Activated CD4-positive, alpha-beta T cell treated with anti-CD3 and anti-CD28 coated beads, Interleukin-2, amount 10 ng/mL, durations not matched to agents 24 days and 14 days (primary cell): ENCODE data around the gene SERPINC1. TPM values are rescaled to one million over a fixed set of nuclear protein-coding genes. Genes with fewer than 3 reads are reported as not detected.
"Not testable (repeated sequence)": the region's sequence is repeated elsewhere in the genome, so short reads cannot be mapped to it uniquely, and the experiment has no call there.

Experiments
- DNase-seq: peaks from one replicate; pipeline ENCODE4 v3.0.0; 2022
- H3K27ac Mint-ChIP-seq: one replicate; pipeline ENCODE4 v1.8.0; 2022; ENCODE audit warnings: mild to moderate bottlenecking, mixed read lengths
- H3K27me3 Mint-ChIP-seq: one replicate; pipeline ENCODE4 v1.8.0; 2022; ENCODE audit warnings: mixed read lengths
- H3K36me3 Mint-ChIP-seq: one replicate; pipeline ENCODE4 v1.8.0; 2022; ENCODE audit warnings: low read depth, mild to moderate bottlenecking, mixed read lengths
- H3K4me1 Mint-ChIP-seq: one replicate; pipeline ENCODE4 v1.8.0; 2021; ENCODE audit warnings: mixed read lengths
- H3K4me3 Mint-ChIP-seq: one replicate; pipeline ENCODE4 v1.8.0; 2022; ENCODE audit warnings: mild to moderate bottlenecking, moderate library complexity, mixed read lengths
- H3K9me3 Mint-ChIP-seq: one replicate; pipeline ENCODE4 v1.8.0; 2021; ENCODE audit warnings: mixed read lengths
- intact Hi-C: fragments of 100-400 bp; cut with micrococcal nuclease; formaldehyde crosslinking; loops from one replicate; pipeline ENCODE4 v1.15.1; 2023
- total RNA-seq: library from RNA; stranded (reverse); gene quantifications from 2 replicates; pipeline ENCODE4 v1.2.3, GENCODE V29; 2022

The SERPINC1 gene
- not detected in 2 replicates for total RNA-seq

DNA sequence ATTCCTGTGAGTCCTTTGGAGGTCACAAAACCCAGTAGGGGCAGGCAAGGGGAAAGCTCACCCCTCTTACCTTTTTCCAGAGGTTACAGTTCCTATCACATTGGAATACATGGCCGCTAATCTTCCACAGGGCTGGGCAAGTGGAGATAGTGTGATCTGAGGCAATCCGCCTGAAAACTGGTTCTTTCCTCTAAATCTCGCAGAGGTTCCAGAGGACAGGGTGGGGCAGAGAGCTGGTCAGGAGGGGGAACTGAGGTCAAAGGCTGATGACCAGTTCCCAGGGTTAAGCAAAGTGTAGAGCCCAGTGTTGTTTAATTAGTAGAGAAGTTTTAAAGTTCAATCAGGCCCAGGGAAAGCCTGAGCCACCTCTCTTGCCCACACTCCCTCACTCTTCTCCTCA lies at the start of gene SERPINC1:
TSS of gene SERPINC1 (minus strand) at position 179 of the 400 bp plus-strand sequence. CDS start at position 111, 68 bp downstream.
- Mint-ChIP-seq H3K27ac (no peak within 1 kb of the TSS), H3K36me3 (no peaks in the 10 kb centered on the region), H3K4me1 (no peaks in the 10 kb centered on the region), H3K9me3 (no peaks in the 10 kb centered on the region), H3K27me3 (peaks cover 2% of the 10 kb centered on the region), H3K4me3 (no peak within 1 kb of the TSS)
- no peak for DNase-seq
- intact Hi-C loops = no loop called here

GRCh38 chr1:173965896-173966295 lies 48.8 kb upstream of the SERPINC1 start:
- H3K4me1 Mint-ChIP-seq, H3K9me3 Mint-ChIP-seq, H3K4me3 Mint-ChIP-seq, intact Hi-C loops, H3K27ac Mint-ChIP-seq, H3K27me3 Mint-ChIP-seq, DNase-seq: not testable (repeated sequence)
- H3K36me3 Mint-ChIP-seq = peaks cover 44% of the 10 kb centered on the region

GRCh38 chr1:173963477-173963876 lies 46.4 kb upstream of the SERPINC1 start:
- H3K9me3 Mint-ChIP-seq = no peaks in the 10 kb centered on the region
- H3K27ac Mint-ChIP-seq = no peak overlapping the region
- H3K36me3 Mint-ChIP-seq = peaks cover 48% of the 10 kb centered on the region
- no peaks in the 10 kb centered on the region for H3K27me3 Mint-ChIP-seq
- peaks cover 3% of the 10 kb centered on the region for H3K4me1 Mint-ChIP-seq
- intact Hi-C loops = no loop called here
- H3K4me3 Mint-ChIP-seq = no peak overlapping the region
- DNase-seq = no peak

DNA sequence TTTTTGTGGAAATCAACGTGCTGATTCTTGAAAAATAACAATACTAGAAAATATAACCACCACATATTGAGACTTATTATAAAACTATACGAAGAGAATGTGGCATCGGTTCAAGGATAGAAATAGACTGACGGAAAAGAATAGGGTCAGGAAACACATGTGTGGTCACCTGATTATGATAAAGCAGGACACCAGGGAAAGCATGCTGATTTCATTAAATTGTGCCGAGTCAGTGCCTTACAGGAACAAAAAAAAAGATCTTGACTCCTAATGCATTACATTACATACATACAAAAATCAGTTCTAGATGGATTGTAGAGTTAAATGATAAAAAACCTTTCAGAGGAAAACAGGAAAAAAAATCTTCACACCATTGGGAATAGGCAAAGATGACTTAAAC lies 43.5 kb upstream of the SERPINC1 start:
- Mint-ChIP-seq H3K9me3 (no peaks in the 10 kb centered on the region), H3K4me3 (no peak overlapping the region), H3K4me1 (peaks cover 3% of the 10 kb centered on the region), H3K27me3 (no peaks in the 10 kb centered on the region), H3K36me3 (peaks cover 47% of the 10 kb centered on the region), H3K27ac (no peak overlapping the region)
- DNase-seq = no peak
- intact Hi-C loops = no loop called here

DNA sequence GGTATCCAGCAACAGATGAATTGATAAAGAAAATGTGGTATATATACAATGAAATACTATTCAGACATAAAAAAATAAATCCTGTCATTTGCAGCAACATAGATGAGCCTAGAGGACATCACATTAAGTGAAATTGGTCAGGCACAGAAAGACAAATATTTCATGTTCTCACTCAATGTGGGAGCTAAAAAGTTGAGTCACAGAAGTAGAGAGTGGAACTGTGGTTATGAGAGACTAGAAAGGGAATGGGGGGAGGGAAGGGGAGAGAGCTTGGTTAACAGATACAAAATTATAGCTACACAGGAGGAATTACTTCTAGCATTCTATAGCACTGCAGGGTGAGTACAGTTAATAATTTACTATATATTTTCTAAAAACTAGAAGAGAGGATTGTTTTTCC lies 37.1 kb upstream of the SERPINC1 start:
- intact Hi-C loops = no loop called here
- Mint-ChIP-seq H3K27ac (no peak overlapping the region), H3K36me3 (peaks cover 46% of the 10 kb centered on the region)

GRCh38 chr1:173948594-173948993 lies 31.5 kb upstream of the SERPINC1 start:
- Mint-ChIP-seq H3K4me3 (no peak overlapping the region), H3K27ac (no peak overlapping the region), H3K4me1 (peaks cover 9% of the 10 kb centered on the region), H3K9me3 (no peaks in the 10 kb centered on the region), H3K36me3 (peaks cover 41% of the 10 kb centered on the region), H3K27me3 (no peaks in the 10 kb centered on the region)
- intact Hi-C loops = no loop called here
- no peak for DNase-seq

More for the DNA sequence above, 37.1 kb upstream of the SERPINC1 start:
- H3K4me3 Mint-ChIP-seq = no peak overlapping the region
- H3K4me1 Mint-ChIP-seq = peaks cover 13% of the 10 kb centered on the region
- no peaks in the 10 kb centered on the region for H3K27me3 Mint-ChIP-seq
- DNase-seq = no peak
- H3K9me3 Mint-ChIP-seq = no peaks in the 10 kb centered on the region

DNA sequence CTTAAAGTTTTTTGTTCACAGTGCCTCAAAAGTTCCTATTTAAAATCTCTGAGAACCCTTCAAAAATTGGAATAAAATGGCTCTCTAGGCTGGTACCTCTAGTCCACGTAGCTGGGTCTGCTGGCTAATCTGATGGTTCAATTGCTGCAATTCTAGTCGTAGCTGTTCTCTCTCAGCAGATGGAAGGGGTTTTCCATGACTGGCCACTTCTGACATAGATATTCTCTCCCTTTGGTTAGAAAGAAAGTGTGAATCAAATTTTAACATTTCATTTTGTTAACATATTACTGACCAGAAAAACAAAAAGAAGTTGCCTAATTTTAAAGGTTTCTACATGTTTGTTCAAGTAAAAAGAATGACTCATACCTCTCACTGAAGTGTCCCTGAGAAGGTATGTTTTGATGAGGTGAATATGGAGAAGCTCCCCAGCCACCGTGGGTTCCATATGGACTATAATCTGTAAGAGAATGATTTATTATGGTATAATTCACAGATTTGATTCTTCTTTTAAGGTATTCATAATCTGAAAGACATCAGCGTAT lies 29.3 kb upstream of the SERPINC1 start:
- Mint-ChIP-seq H3K36me3 (peaks cover 46% of the 10 kb centered on the region), H3K4me1 (no peaks in the 10 kb centered on the region), H3K4me3 (no peak overlapping the region), H3K9me3 (no peaks in the 10 kb centered on the region), H3K27me3 (no peaks in the 10 kb centered on the region), H3K27ac (no peak overlapping the region)
- intact Hi-C loops = no loop called here
- DNase-seq = no peak

DNA sequence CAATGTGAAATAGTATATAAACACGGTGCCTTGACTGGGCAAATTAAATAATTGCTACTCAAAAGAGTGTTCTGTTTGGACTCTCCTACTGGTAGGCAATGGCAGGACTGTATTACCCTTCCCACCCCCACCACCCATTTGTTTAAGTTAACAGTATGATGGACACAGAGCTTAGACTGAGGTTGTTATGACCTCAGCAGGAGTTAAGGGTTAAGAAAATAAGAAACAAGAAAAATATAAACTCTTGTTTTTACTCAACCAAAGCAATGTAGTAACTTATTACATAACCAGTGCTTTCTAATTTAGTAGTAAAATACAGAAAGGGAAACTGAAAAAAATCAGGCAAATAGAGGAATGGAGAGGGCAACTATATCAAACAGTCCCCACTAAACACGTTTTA lies 19.9 kb upstream of the SERPINC1 start:
- DNase-seq = no peak
- Mint-ChIP-seq H3K27ac (no peak overlapping the region), H3K4me1 (peaks cover 3% of the 10 kb centered on the region), H3K36me3 (peaks cover 52% of the 10 kb centered on the region), H3K27me3 (no peaks in the 10 kb centered on the region), H3K4me3 (no peak overlapping the region), H3K9me3 (no peaks in the 10 kb centered on the region)
- intact Hi-C loops = no loop called here

GRCh38 chr1:173934440-173934839 lies 17.3 kb upstream of the SERPINC1 start:
- Mint-ChIP-seq H3K4me1 (peaks cover 3% of the 10 kb centered on the region), H3K4me3 (no peak overlapping the region), H3K9me3 (no peaks in the 10 kb centered on the region), H3K36me3 (peaks cover 42% of the 10 kb centered on the region), H3K27ac (no peak overlapping the region), H3K27me3 (no peaks in the 10 kb centered on the region)
- intact Hi-C loops = no loop called here
- no peak for DNase-seq

DNA sequence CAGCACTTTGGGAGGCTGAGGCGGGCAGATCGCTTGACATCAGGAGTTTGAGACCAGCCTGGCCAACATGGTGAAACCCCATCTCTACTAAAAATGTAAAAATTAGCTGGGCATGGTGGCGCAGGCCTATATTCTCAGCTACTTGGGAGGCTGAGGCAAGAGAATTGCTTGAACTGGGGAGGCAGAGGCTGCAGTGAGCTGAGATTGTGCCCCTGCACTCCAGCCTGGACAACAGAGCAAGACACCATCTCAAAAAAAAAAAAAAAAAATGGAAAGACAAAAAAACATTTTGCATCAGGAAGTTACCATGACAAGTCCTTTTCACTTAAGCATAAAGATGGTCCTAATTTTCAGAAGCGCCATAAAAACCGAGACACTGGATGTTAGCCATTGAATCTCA lies 13.4 kb upstream of the SERPINC1 start:
- H3K36me3 Mint-ChIP-seq = peaks cover 17% of the 10 kb centered on the region
- H3K27ac Mint-ChIP-seq, H3K27me3 Mint-ChIP-seq, DNase-seq, H3K4me3 Mint-ChIP-seq, H3K4me1 Mint-ChIP-seq, intact Hi-C loops, H3K9me3 Mint-ChIP-seq: not testable (repeated sequence)

DNA sequence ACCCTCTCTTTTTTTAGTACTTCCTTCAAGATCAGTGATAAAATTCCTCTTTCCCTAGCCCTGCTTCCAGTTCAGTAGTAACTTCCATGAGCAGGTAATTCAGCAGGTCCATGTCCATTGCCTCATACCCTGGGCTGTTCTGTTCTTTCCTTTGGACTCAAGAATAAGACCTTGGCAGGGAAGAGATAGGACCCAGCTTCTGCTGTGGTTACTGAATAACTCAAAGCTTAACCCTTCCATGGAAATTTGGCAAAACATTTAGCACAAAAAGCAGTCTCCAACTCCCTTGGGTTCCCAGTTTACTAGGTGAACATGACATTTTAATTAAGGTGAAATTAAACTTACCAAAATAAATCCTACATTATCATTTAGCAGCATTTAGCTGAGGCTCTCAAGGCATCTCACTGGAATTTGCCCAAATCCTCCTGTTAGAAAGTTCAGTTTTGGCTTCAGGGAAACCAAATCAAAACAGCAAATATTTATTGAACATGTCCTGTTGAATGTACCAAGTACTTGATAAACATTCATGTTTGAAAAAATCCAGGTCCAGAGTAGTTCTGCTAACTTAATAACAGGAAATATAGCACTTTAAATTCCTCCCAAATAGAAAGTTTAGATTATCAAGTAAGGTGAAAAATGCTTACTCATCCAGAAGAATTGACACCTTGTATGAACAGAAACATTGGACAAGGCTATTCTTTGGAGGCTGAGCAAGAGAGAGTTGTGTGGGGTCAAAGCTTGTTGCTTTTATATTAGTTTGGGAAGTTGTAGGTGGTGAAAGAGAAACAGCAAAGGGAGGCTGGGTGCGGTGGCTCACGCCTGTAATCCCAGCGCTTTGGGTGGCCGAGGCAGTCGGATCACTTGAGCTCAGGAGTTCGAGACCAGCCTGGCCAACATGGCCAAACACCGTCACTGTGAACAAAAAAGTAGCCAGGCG lies 8.4 kb upstream of the SERPINC1 start:
- Mint-ChIP-seq H3K27ac (no peak overlapping the region), H3K27me3 (peaks cover 5% of the 10 kb centered on the region), H3K9me3 (no peaks in the 10 kb centered on the region), H3K4me3 (no peak overlapping the region), H3K36me3 (peaks cover 3% of the 10 kb centered on the region), H3K4me1 (no peaks in the 10 kb centered on the region)
- intact Hi-C loops = no loop called here
- no peak for DNase-seq

DNA sequence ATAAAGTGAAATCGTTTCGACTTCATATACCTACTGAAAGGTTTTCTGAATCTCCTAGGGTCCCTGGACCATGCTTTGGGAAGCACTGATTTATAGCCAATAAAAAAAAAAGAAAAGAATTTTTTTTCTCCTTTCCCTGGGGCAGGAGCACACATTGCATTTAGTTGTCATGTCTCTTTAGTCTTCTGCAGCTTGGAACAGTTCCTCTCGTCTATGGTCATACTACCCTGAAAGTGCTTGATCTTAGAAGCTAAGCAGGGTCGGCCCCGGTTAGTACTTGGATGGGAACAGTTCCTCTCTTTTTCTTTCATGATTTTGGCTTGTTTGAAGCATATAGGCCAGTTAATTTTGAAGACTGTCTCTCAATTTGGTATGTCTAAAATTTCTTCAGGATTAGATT lies 3.7 kb upstream of the SERPINC1 start:
- H3K4me1 Mint-ChIP-seq = no peaks in the 10 kb centered on the region
- intact Hi-C loops = no loop called here
- no peak overlapping the region for H3K4me3 Mint-ChIP-seq
- no peaks in the 10 kb centered on the region for H3K36me3 Mint-ChIP-seq
- no peak for DNase-seq
- H3K27ac Mint-ChIP-seq = no peak overlapping the region
- H3K9me3 Mint-ChIP-seq = no peaks in the 10 kb centered on the region
- peaks cover 5% of the 10 kb centered on the region for H3K27me3 Mint-ChIP-seq

- H3K9me3 Mint-ChIP-seq = no peaks in the 10 kb centered on the region
- no peaks in the 10 kb centered on the region for H3K4me1 Mint-ChIP-seq
- peaks cover 2% of the 10 kb centered on the region for H3K27me3 Mint-ChIP-seq
- H3K36me3 Mint-ChIP-seq = no peaks in the 10 kb centered on the region
- H3K27ac Mint-ChIP-seq = no peak overlapping the region
- H3K4me3 Mint-ChIP-seq = no peak overlapping the region
- intact Hi-C loops = no loop called here
- no peak for DNase-seq
Measured at GRCh38 chr1:173917635-173918493, 737 bp upstream of the SERPINC1 start.

- intact Hi-C loops = no loop called here
- Mint-ChIP-seq H3K4me1 (no peaks in the 10 kb centered on the region), H3K36me3 (no peaks in the 10 kb centered on the region), H3K27ac (no peak overlapping the region), H3K9me3 (no peaks in the 10 kb centered on the region), H3K27me3 (peaks cover 2% of the 10 kb centered on the region), H3K4me3 (no peak overlapping the region)
- no peak for DNase-seq
Measured at GRCh38 chr1:173916667-173917066, 460 bp downstream of the SERPINC1 start.
